Measurements from ENCODE around the gene ATG16L1. TPM values are rescaled to one million over a fixed set of nuclear protein-coding genes. Genes with fewer than 3 reads are reported as not detected.

The ATG16L1 gene
- 29.0 and 37.6 TPM in 2 replicates for total RNA-seq

GRCh38 chr2:233251306-233252116 lies at the start of gene ATG16L1:
ATG16L1 (plus strand) TSS chr2:233251673; CDS start chr2:233251828, 155 bp downstream.

GRCh38 chr2:233307565-233307964 lies 56.1 kb downstream of the ATG16L1 start, which contains the start of gene SAG:
SAG (plus strand) TSS chr2:233307816; CDS start chr2:233309190, 1,374 bp downstream.

Other genes starting within 250 kb of the ATG16L1 start
- gene NGEF, start 238.4 kb upstream of the ATG16L1 start, total RNA-seq = 0.28 and 1.9 TPM in 2 replicates
- gene NEU2, start 219.0 kb upstream of the ATG16L1 start, total RNA-seq = not detected in 2 replicates
- under 0.01 and 0.85 TPM in 2 replicates for gene INPP5D, start 191.3 kb upstream of the ATG16L1 start, total RNA-seq
- gene SAG, start 56.1 kb downstream of the ATG16L1 start, total RNA-seq = not detected in 2 replicates
- 7.9 and 13.5 TPM in 2 replicates for gene DGKD, start 102.8 kb downstream of the ATG16L1 start, total RNA-seq

All from regular cardiac myocyte (primary cell).